GM12874 (cell line): ENCODE measurements around the gene CRACR2A.

Experiments used
- CTCF ChIP-seq: IDR thresholded peaks from 2 replicates; pipeline ENCODE4 v1.5.1; 2011; ENCODE audit warnings: low read depth, mild to moderate bottlenecking, control low read depth, low read length, moderate library complexity; ENCODE audit not compliant: insufficient read depth

Gene CRACR2A

GRCh38 chr12:3728686-3729085, 24.2 kb downstream of the CRACR2A start:
- no peak for TF ChIP-seq CTCF

- TF ChIP-seq CTCF, result no peak
These were observed 24.9 kb downstream of the CRACR2A start for GRCh38 chr12:3727877-3728632.

GRCh38 chr12:3727354-3727753, 25.6 kb downstream of the CRACR2A start:
- TF ChIP-seq CTCF, result no peak

GRCh38 chr12:3726456-3726855, 26.5 kb downstream of the CRACR2A start:
- no peak for TF ChIP-seq CTCF

GRCh38 chr12:3725388-3726115, 27.4 kb downstream of the CRACR2A start:
- TF ChIP-seq CTCF, result no peak

- no peak for TF ChIP-seq CTCF
These were observed 28.7 kb downstream of the CRACR2A start for GRCh38 chr12:3723916-3724805.

- TF ChIP-seq CTCF, result no peak
These were observed 30.5 kb downstream of the CRACR2A start for GRCh38 chr12:3722368-3722767.
